PC-3 (cell line): Measurements from ENCODE around the gene GP1BB.

Experiments
- CTCF ChIP-seq: fragments of 300-600 bp; sonication (generic); conservative IDR thresholded peaks from 2 replicates; pipeline ENCODE4 v1.5.1; 2017; ENCODE audit warnings: antibody characterized with exemption, low read depth, mild to moderate bottlenecking, low read length
- EZH2 ChIP-seq: fragments of 300-600 bp; sonication (generic); IDR thresholded peaks from one replicate; pipeline ENCODE4 v1.6.1; 2017; ENCODE audit warnings: antibody characterized with exemption, mild to moderate bottlenecking, low read length; ENCODE audit not compliant: unreplicated experiment

- TF ChIP-seq CTCF: peak; percentile 65
- TF ChIP-seq EZH2: no peak
These were observed 33.2 kb downstream of the GP1BB start for GRCh38 chr22:19756288-19757128.
